Keratinocyte (primary cell): Measurements from ENCODE around the gene SLC4A2. TPM values are rescaled to one million over a fixed set of nuclear protein-coding genes. Genes with fewer than 3 reads are reported as not detected.

Experiments
- DNase-seq: peaks from one replicate; pipeline ENCODE4 v3.0.0-alpha.2; 2011; ENCODE audit warnings: low read depth, missing footprints, low spot score
- FAIRE-seq: peaks from 2 replicates; lab custom pipeline; 2011; peaks lifted over from hg19 to GRCh38; lab: Jason Lieb, UNC
- H2AFZ ChIP-seq: 2 replicates; pipeline ENCODE4 v1.6.0; 2012; ENCODE audit warnings: low read length, control low read depth, inconsistent platforms; ENCODE audit not compliant: control insufficient read depth
- H3K27ac ChIP-seq: 2 replicates; pipeline ENCODE4 v1.5.1; 2011; ENCODE audit warnings: low read length; ENCODE audit not compliant: control insufficient read depth, insufficient read depth
- H3K27me3 ChIP-seq: 3 replicates; pipeline ENCODE4 v1.6.0; 2011; ENCODE audit warnings: low read length; ENCODE audit not compliant: control insufficient read depth, insufficient read depth; ENCODE audit errors: extremely low read depth
- H3K36me3 ChIP-seq, 2 experiments: 2 replicates in 1 of 2; 3 replicates in 1 of 2; pipeline ENCODE4 v1.5.1; 2011; ENCODE audit warnings: low read length in 2 of 2, mild to moderate bottlenecking in 1 of 2; ENCODE audit not compliant: control insufficient read depth in 2 of 2, insufficient read depth in 2 of 2; ENCODE audit errors: extremely low read depth in 1 of 2
- H3K4me1 ChIP-seq: 3 replicates; pipeline ENCODE4 v1.5.1; 2011; ENCODE audit warnings: low read length; ENCODE audit not compliant: control insufficient read depth, insufficient read depth; ENCODE audit errors: extremely low read depth
- H3K4me2 ChIP-seq: 3 replicates; pipeline ENCODE4 v1.6.0; 2011; ENCODE audit warnings: low read depth, low read length; ENCODE audit not compliant: control insufficient read depth, insufficient read depth; ENCODE audit errors: extremely low read depth
- H3K4me3 ChIP-seq, 3 experiments: fragments of 200-600 bp in 1 of 3; sonication (generic) in 1 of 3; 2 replicates in 2 of 3; 3 replicates in 1 of 3; pipeline ENCODE4 v1.5.1; 2011 to 2016; ENCODE audit warnings: low read length in 3 of 3, mild to moderate bottlenecking in 3 of 3, control low read depth in 2 of 3, inconsistent platforms in 1 of 3, low read depth in 1 of 3, mixed read lengths in 1 of 3, mixed run types in 1 of 3, moderate library complexity in 1 of 3; ENCODE audit not compliant: control insufficient read depth in 2 of 3, insufficient read depth in 2 of 3; ENCODE audit errors: extremely low read depth in 1 of 3
- H3K79me2 ChIP-seq: 2 replicates; pipeline ENCODE4 v1.6.0; 2012; ENCODE audit warnings: low read length; ENCODE audit not compliant: control insufficient read depth, insufficient read depth
- H3K9ac ChIP-seq: 3 replicates; pipeline ENCODE4 v1.6.0; 2011; ENCODE audit warnings: low read length; ENCODE audit not compliant: control insufficient read depth, insufficient read depth; ENCODE audit errors: extremely low read depth
- H3K9me1 ChIP-seq: 3 replicates; pipeline ENCODE4 v1.6.0; 2011; ENCODE audit warnings: low read length; ENCODE audit not compliant: control insufficient read depth, insufficient read depth; ENCODE audit errors: extremely low read depth
- H3K9me3 ChIP-seq: 2 replicates; pipeline ENCODE4 v1.5.1; 2012; ENCODE audit warnings: low read depth, low read length; ENCODE audit not compliant: control insufficient read depth
- H4K20me1 ChIP-seq: 3 replicates; pipeline ENCODE4 v1.6.0; 2011; ENCODE audit warnings: low read length; ENCODE audit not compliant: control insufficient read depth, insufficient read depth; ENCODE audit errors: extremely low read depth
- EZH2 ChIP-seq: IDR thresholded peaks from one replicate; pipeline ENCODE4 v1.6.1; 2012; ENCODE audit warnings: inconsistent platforms, mild to moderate bottlenecking, low read length, moderate library complexity
- dilution Hi-C: fragments of 300-500 bp; cut with MboI; formaldehyde crosslinking; loops from one replicate; pipeline ENCODE4 v1.7.0; 2020; ENCODE audit warnings: low sequenced_read_pairs; ENCODE audit not compliant: extremely low pct_ligation_motif_present
- polyA plus RNA-seq, 5 experiments: library from polyadenylated mRNA; depleted of rRNA in 3 of 5; stranded (reverse) in 3 of 5; stranded (forward) in 1 of 5; unstranded in 1 of 5; fragments of >200 nt; gene quantifications; 1 replicate in 1 of 5; 2 replicates in 3 of 5; 3 replicates in 1 of 5; pipeline versions ENCODE4 v1.2.1 to v1.2.3, GENCODE V29; 2011 to 2012; ENCODE audit warnings: missing spikeins in 2 of 5, low read depth in 1 of 5, low replicate concordance in 1 of 5
- TF ChIP-seq, protein P1 (sequence below), 3 experiments: IDR thresholded peaks in 1 of 3; conservative IDR thresholded peaks in 1 of 3; optimal IDR thresholded peaks in 1 of 3; 2 replicates in 2 of 3; 3 replicates in 1 of 3; pipeline versions ENCODE3 to v1.5.1; 2011; ENCODE audit warnings: low read length in 3 of 3, mild to moderate bottlenecking in 3 of 3, moderate library complexity in 2 of 3, control low read depth in 1 of 3, inconsistent platforms in 1 of 3; ENCODE audit not compliant: insufficient read depth in 2 of 3; ENCODE audit errors: extremely low read depth in 1 of 3

The SLC4A2 gene
- polyA plus RNA-seq, 1 donor (not counting 4 experiments of a cell fraction or from before 2014, with no cell fraction given) = 33.8 TPM

- H3K9me1 ChIP-seq = peaks cover 4% of the 10 kb centered on the region
- H2AFZ ChIP-seq = no peak overlapping the region
- peaks cover 10 to 18% of the 10 kb centered on the region in 2 experiments for H3K36me3 ChIP-seq
- peaks cover 35% of the 10 kb centered on the region for H3K79me2 ChIP-seq
- no peak overlapping the region for H3K9ac ChIP-seq
- FAIRE-seq (no peak), DNase-seq (no peak)
- H3K27ac ChIP-seq = no peak overlapping the region
- no peak overlapping the region for H3K4me2 ChIP-seq
- H3K4me3 ChIP-seq = no peak overlapping the region
- peaks cover 43% of the 10 kb centered on the region for H3K4me1 ChIP-seq
- H4K20me1 ChIP-seq = no peaks in the 10 kb centered on the region
- TF ChIP-seq, protein P1, sequence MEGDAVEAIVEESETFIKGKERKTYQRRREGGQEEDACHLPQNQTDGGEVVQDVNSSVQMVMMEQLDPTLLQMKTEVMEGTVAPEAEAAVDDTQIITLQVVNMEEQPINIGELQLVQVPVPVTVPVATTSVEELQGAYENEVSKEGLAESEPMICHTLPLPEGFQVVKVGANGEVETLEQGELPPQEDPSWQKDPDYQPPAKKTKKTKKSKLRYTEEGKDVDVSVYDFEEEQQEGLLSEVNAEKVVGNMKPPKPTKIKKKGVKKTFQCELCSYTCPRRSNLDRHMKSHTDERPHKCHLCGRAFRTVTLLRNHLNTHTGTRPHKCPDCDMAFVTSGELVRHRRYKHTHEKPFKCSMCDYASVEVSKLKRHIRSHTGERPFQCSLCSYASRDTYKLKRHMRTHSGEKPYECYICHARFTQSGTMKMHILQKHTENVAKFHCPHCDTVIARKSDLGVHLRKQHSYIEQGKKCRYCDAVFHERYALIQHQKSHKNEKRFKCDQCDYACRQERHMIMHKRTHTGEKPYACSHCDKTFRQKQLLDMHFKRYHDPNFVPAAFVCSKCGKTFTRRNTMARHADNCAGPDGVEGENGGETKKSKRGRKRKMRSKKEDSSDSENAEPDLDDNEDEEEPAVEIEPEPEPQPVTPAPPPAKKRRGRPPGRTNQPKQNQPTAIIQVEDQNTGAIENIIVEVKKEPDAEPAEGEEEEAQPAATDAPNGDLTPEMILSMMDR (optimal IDR thresholded peaks at IDR 0.05 in 1 of 3, IDR thresholded peaks at IDR 0.05 in 1 of 3, conservative IDR thresholded peaks at IDR 0.05 in 1 of 3; ENCODE audit: extremely low read depth in 1 of 3, insufficient read depth in 2 of 3, low read length in 3 of 3) = no peak
- no peak for TF ChIP-seq EZH2
- H3K9me3 ChIP-seq = no peaks in the 10 kb centered on the region
- no peaks in the 10 kb centered on the region for H3K27me3 ChIP-seq
- dilution Hi-C loops = no loop called here
Measured at GRCh38 chr7:151061213-151062110, 2.1 kb downstream of the SLC4A2 start.

DNA sequence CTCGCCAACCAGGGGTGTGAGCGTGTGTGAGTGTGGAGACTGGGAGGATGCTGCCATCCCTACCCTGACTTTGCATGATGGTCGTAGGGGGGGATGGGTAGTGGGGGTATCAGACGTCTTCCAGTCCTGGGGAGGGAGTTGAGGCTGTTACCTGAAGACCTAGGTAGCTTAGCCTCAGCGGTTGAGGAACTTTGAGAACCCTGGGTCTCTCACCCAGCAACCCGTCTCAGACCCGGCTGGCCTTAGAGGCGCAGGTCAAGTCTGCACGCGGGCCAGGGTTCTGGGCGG, 2.7 kb downstream of the SLC4A2 start:
- no peak overlapping the region for H3K27ac ChIP-seq
- H3K9ac ChIP-seq = no peak overlapping the region
- H3K36me3 ChIP-seq = peaks cover 14 to 18% of the 10 kb centered on the region in 2 experiments
- H3K4me3 ChIP-seq = no peak overlapping the region
- DNase-seq = no peak
- no peak overlapping the region for H3K4me2 ChIP-seq
- peaks cover 35% of the 10 kb centered on the region for H3K79me2 ChIP-seq
- no peaks in the 10 kb centered on the region for H3K9me3 ChIP-seq
- no peak overlapping the region for H2AFZ ChIP-seq
- no peak for TF ChIP-seq EZH2
- TF ChIP-seq, protein P1 (optimal IDR thresholded peaks at IDR 0.05 in 1 of 3, IDR thresholded peaks at IDR 0.05 in 1 of 3, conservative IDR thresholded peaks at IDR 0.05 in 1 of 3; ENCODE audit: extremely low read depth in 1 of 3, insufficient read depth in 2 of 3, low read length in 3 of 3) = no peak
- FAIRE-seq = no peak
- H4K20me1 ChIP-seq = no peaks in the 10 kb centered on the region
- dilution Hi-C loops = no loop called here
- H3K9me1 ChIP-seq = peaks cover 4% of the 10 kb centered on the region
- no peaks in the 10 kb centered on the region for H3K27me3 ChIP-seq
- peaks cover 38% of the 10 kb centered on the region for H3K4me1 ChIP-seq
